Thyroid gland (tissue), 4 donors: ENCODE data around the gene DYNC1I1.

ENCODE experiments used
- CTCF ChIP-seq, 6 experiments: fragments of 200-600 bp in 3 of 6; fragments of 450-650 bp in 3 of 6; sonication (generic) in 3 of 6; IDR thresholded peaks; one replicate each; pipeline ENCODE4 v1.5.1; 2016 to 2019; ENCODE audit warnings: antibody characterized with exemption in 6 of 6, mild to moderate bottlenecking in 2 of 6, inconsistent platforms in 1 of 6, moderate library complexity in 1 of 6
- POLR2A ChIP-seq, 2 donors: fragments of 450-650 bp; IDR thresholded peaks; one replicate each; pipeline ENCODE4 v1.6.1; 2017; ENCODE audit warnings: antibody characterized with exemption in 2 of 2, mild to moderate bottlenecking in 2 of 2, moderate library complexity in 1 of 2

GRCh38 chr7:95921543-95921942 lies 149.2 kb downstream of the DYNC1I1 start:
- TF ChIP-seq CTCF (IDR thresholded peaks at IDR 0.05), result no peak
- no peak for TF ChIP-seq POLR2A (IDR thresholded peaks at IDR 0.05)
